ENCODE results near the gene TMEM59L. TPM values are rescaled to one million over a fixed set of nuclear protein-coding genes. Genes with fewer than 3 reads are reported as not detected.

Gene TMEM59L
- total RNA-seq, 1 donor from 2014 or later: 4.9 TPM

DNA sequence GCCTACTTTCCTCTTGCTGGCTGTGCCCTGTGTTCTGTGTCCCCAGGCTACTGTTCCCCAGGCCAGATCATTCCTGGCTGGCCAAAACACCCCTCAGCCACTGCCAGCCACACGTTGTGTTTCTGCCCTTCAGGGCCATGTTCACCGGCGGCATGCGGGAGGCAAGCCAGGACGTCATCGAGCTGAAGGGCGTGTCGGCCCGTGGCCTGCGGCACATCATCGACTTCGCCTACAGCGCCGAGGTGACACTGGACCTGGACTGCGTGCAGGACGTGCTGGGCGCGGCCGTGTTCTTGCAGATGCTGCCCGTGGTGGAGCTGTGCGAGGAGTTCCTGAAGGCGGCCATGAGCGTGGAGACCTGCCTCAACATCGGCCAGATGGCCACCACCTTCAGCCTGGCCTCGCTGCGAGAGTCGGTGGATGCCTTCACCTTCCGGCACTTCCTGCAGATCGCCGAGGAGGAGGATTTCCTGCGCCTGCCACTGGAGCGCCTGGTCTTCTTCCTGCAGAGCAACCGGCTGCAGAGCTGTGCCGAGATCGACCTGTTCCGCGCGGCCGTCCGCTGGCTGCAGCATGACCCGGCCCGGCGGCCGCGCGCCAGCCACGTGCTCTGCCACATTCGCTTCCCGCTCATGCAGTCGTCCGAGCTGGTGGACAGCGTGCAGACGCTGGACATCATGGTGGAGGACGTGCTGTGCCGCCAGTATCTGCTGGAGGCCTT is 55.0 kb downstream of the TMEM59L start:
- peaks cover 5% of the 10 kb centered on the region for H3K4me1 Mint-ChIP-seq
- H3K9me3 Mint-ChIP-seq: no peaks in the 10 kb centered on the region
- H3K27ac Mint-ChIP-seq: no peak overlapping the region
- H3K27me3 Mint-ChIP-seq (ENCODE audit: low read depth): no peaks in the 10 kb centered on the region
- TF ChIP-seq, protein P1, sequence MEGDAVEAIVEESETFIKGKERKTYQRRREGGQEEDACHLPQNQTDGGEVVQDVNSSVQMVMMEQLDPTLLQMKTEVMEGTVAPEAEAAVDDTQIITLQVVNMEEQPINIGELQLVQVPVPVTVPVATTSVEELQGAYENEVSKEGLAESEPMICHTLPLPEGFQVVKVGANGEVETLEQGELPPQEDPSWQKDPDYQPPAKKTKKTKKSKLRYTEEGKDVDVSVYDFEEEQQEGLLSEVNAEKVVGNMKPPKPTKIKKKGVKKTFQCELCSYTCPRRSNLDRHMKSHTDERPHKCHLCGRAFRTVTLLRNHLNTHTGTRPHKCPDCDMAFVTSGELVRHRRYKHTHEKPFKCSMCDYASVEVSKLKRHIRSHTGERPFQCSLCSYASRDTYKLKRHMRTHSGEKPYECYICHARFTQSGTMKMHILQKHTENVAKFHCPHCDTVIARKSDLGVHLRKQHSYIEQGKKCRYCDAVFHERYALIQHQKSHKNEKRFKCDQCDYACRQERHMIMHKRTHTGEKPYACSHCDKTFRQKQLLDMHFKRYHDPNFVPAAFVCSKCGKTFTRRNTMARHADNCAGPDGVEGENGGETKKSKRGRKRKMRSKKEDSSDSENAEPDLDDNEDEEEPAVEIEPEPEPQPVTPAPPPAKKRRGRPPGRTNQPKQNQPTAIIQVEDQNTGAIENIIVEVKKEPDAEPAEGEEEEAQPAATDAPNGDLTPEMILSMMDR (IDR thresholded peaks at IDR 0.05; ENCODE audit: unreplicated experiment): no peak
- peaks cover 14% of the 10 kb centered on the region for H3K36me3 Mint-ChIP-seq
- H3K4me3 Mint-ChIP-seq: no peak overlapping the region
- DNase-seq (ENCODE audit: low spot score in 2 of 2, unreplicated experiment in 2 of 2): no peak

DNA sequence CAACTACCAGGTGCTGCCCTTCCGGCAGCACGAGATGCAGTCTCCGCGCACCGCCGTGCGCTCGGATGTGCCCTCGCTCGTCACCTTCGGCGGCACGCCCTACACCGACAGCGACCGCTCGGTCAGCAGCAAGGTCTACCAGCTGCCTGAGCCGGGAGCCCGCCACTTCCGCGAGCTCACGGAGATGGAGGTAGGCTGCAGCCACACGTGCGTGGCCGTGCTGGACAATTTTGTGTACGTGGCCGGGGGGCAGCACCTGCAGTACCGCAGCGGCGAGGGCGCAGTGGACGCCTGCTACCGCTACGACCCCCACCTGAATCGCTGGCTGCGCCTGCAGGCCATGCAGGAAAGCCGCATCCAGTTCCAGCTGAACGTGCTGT is 55.6 kb downstream of the TMEM59L start:
- Mint-ChIP-seq H3K27ac (no peak overlapping the region), H3K4me3 (no peak overlapping the region), H3K4me1 (peaks cover 5% of the 10 kb centered on the region), H3K27me3 (ENCODE audit: low read depth) (no peaks in the 10 kb centered on the region), H3K9me3 (no peaks in the 10 kb centered on the region), H3K36me3 (peaks cover 14% of the 10 kb centered on the region)
- TF ChIP-seq, protein P1 (IDR thresholded peaks at IDR 0.05; ENCODE audit: unreplicated experiment): no peak
- DNase-seq (ENCODE audit: low spot score in 2 of 2, unreplicated experiment in 2 of 2): no peak

DNA sequence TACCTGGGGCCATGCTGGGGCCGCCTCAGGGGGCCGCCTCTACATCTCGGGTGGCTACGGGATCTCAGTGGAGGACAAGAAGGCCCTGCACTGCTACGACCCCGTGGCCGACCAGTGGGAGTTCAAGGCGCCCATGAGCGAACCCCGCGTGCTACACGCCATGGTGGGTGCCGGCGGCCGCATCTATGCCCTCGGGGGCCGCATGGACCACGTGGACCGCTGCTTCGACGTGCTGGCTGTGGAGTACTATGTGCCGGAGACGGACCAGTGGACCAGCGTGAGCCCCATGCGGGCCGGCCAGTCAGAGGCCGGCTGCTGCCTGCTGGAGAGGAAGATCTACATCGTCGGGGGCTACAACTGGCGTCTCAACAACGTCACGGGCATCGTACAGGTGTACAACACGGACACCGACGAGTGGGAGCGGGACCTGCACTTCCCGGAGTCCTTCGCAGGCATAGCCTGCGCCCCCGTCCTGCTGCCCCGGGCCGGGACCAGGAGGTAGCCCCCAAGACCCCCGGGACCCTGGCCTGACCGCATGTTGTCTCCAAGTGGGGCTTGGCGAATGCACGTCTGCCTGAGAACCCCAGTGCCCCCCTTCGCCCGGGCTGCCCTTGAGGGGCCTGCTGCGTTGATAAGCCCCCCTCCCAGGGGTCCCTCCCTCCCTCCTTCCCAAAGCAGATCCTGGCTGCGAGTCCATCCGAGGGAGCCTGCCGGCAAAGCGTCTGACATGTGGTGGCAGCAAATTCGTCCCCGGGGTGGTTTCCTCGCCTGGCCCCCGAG is 56.3 kb downstream of the TMEM59L start:
- Mint-ChIP-seq H3K27ac (no peak overlapping the region), H3K27me3 (ENCODE audit: low read depth) (no peaks in the 10 kb centered on the region), H3K4me1 (peaks cover 5% of the 10 kb centered on the region), H3K36me3 (peaks cover 14% of the 10 kb centered on the region), H3K4me3 (no peak overlapping the region), H3K9me3 (no peaks in the 10 kb centered on the region)
- DNase-seq (ENCODE audit: low spot score in 2 of 2, unreplicated experiment in 2 of 2): no peak
- TF ChIP-seq, protein P1 (IDR thresholded peaks at IDR 0.05; ENCODE audit: unreplicated experiment): no peak

DNA sequence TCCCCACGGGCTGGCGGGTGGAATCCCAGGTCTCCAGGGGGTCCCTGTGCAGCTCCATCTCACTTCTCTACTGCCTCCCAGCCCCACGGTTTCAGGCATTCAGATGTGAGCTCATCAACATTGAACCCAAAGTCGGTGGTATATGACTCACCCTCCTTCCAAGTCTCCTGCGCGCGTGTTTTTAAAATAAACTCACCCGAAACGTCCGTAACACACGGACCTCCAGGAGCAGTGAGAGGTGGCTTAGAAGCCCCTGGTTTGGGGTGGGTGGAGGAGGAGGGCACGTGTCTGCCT is 56.8 kb downstream of the TMEM59L start:
- H3K27me3 Mint-ChIP-seq (ENCODE audit: low read depth): no peaks in the 10 kb centered on the region
- no peaks in the 10 kb centered on the region for H3K9me3 Mint-ChIP-seq
- peaks cover 5% of the 10 kb centered on the region for H3K4me1 Mint-ChIP-seq
- no peak for DNase-seq (ENCODE audit: low spot score in 2 of 2, unreplicated experiment in 2 of 2)
- H3K4me3 Mint-ChIP-seq: no peak overlapping the region
- TF ChIP-seq, protein P1 (IDR thresholded peaks at IDR 0.05; ENCODE audit: unreplicated experiment): no peak
- H3K36me3 Mint-ChIP-seq: peaks cover 14% of the 10 kb centered on the region
- no peak overlapping the region for H3K27ac Mint-ChIP-seq

DNA sequence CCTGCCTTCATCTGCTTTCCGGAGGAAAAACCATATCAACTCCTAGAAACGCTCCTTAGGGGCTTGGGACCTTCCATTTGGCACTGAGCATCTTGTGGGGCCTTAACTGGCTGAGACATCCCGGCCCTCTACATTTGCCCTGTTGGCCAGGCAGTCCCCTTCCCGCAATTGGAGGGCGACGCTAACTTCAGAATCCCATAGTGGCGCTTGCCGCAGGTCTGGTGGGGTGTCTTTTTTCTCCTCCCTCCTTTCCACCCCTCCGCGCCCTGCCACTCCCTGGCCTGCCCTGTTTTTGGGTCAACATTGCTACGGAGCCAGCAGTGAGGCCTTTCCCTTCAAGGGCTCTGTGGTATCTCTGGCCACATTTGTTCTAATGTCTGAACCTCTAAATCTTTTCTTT is 57.2 kb downstream of the TMEM59L start:
- no peak overlapping the region for H3K27ac Mint-ChIP-seq
- no peaks in the 10 kb centered on the region for H3K9me3 Mint-ChIP-seq

More for the DNA sequence above, 57.2 kb downstream of the TMEM59L start:
- Mint-ChIP-seq H3K36me3 (peaks cover 14% of the 10 kb centered on the region), H3K27me3 (ENCODE audit: low read depth) (no peaks in the 10 kb centered on the region), H3K4me1 (peaks cover 5% of the 10 kb centered on the region), H3K4me3 (no peak overlapping the region)
- TF ChIP-seq, protein P1 (IDR thresholded peaks at IDR 0.05; ENCODE audit: unreplicated experiment): no peak
- DNase-seq (ENCODE audit: low spot score in 2 of 2, unreplicated experiment in 2 of 2): no peak

Data from mesothelial cell of epicardium (in vitro differentiated cells).